VCaP (cell line): ENCODE measurements around the gene BSND.

Source experiments
- H3K27ac ChIP-seq: fragments of 450-650 bp; 2 replicates; pipeline ENCODE4 v1.5.1; 2017
- TF ChIP-seq, protein P1 (sequence below): fragments of 450-650 bp; conservative IDR thresholded peaks from 2 replicates; pipeline ENCODE4 v1.5.1; 2017; ENCODE audit warnings: mild to moderate bottlenecking, moderate library complexity

BSND gene

DNA sequence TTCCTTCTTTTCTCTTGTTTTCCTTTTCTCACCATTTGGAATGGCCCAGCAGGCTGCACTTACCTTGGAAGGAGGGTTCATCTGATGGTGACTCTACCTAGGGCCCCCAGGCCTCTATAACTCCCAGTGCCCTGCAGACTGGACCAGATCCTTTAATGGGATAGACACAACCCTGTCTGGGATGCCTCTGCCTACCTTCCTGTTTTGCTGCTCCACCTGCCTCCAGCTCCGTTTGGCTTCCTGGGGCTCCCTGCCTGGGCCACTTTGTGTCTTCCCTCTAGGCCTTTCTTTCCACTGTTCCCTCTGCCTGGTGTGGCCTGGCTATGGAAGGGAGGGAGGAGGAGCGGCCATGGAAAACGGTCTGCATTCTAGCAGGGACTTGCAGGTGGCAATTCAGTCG is 48.1 kb downstream of the BSND start:
- TF ChIP-seq, protein P1, sequence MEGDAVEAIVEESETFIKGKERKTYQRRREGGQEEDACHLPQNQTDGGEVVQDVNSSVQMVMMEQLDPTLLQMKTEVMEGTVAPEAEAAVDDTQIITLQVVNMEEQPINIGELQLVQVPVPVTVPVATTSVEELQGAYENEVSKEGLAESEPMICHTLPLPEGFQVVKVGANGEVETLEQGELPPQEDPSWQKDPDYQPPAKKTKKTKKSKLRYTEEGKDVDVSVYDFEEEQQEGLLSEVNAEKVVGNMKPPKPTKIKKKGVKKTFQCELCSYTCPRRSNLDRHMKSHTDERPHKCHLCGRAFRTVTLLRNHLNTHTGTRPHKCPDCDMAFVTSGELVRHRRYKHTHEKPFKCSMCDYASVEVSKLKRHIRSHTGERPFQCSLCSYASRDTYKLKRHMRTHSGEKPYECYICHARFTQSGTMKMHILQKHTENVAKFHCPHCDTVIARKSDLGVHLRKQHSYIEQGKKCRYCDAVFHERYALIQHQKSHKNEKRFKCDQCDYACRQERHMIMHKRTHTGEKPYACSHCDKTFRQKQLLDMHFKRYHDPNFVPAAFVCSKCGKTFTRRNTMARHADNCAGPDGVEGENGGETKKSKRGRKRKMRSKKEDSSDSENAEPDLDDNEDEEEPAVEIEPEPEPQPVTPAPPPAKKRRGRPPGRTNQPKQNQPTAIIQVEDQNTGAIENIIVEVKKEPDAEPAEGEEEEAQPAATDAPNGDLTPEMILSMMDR = no peak
- H3K27ac ChIP-seq = no peak overlapping the region

DNA sequence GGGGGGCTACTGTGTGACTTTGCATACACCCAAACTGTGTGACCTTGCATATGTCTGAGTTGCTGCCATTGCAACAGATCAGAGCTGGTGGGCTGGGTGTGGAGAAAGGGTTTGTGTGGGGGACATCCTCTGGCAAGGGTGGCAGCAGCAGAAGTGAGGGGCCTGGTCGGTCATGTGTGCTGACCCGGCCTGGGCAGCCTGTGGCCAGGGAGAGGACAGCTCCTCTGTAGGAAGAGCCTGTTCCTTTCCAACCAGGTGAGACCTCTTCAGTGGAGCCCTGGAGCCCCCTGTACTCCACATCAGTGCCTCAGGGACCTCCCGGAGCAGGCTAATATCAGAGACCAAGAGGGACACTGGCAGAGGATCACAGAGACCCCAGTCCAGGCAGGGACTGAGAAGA is 48.9 kb downstream of the BSND start:
- no peak overlapping the region for H3K27ac ChIP-seq
- TF ChIP-seq, protein P1 = no peak

DNA sequence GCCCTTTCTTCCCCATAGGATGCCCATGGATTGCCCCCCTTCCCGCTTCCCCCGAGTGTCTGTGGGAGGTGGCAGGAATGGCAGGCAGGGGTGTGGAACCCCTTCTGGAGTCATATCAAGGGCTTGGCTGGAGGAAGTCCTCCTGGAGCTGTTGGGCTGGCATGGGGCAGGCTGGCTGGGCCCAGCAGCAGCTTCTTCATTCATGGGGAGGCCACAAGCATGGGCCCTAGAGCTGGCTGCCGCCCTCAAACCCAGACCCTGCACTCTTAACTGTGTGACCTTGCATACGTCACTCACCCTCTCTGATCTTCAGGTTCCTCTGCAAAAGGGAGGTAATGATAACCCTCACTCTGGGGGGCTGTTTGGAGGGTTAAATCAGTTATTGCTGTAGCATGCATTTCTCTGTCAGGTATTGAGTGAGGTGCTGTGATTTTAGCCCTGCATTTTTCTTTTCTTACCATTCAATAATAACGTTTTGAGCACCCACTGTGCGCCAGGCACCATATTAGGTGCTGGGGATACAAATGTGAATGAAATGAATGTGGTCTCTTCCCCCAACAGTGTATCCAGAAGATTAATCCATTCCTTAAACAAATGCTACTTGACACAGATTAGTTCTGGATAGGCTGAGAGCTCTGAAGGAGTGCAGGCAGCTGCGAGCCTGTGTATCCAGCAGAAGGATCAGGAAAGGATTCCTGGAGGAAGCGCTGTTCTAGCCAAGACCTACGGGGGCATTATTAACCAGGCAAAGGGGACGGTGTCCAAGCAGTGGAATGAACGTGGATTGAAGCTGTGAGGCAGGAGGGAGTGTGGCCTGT is 49.9 kb downstream of the BSND start:
- TF ChIP-seq, protein P1 = no peak
- H3K27ac ChIP-seq = peak overlapping the region; percentile 64; the same call in 1 of the 2 replicates

DNA sequence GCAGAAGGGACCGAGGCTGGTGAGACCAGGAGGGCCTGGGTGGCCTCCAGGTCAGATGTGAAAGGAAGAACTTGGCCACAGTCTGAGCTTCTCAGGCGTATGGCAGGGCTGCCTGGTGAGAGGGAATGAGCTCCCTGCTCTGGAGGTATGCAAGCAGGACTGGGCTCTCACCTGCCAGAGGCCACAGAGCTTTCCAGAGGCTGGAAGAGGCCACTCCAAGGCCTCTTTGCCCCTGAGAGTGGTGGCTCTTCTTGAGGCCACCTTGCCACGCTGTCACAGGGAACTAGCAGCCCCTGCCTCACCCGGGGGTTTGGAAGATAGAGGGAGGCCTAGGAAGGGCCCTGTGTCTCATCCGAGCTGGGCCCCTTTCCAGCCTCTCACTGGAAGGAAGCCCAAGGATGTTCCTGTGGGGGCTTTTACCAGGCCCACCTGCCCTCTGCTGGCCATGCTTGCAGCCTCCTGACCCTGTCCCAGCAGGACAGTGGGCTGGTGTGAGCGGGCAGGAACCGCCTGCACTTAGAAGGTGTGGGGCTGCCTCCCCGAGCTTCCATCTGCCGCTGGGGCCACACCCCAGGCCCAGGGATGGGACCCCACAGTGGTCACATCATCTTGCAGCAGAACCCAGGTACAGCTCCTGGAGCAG is 50.7 kb downstream of the BSND start:
- TF ChIP-seq, protein P1 = no peak

DNA sequence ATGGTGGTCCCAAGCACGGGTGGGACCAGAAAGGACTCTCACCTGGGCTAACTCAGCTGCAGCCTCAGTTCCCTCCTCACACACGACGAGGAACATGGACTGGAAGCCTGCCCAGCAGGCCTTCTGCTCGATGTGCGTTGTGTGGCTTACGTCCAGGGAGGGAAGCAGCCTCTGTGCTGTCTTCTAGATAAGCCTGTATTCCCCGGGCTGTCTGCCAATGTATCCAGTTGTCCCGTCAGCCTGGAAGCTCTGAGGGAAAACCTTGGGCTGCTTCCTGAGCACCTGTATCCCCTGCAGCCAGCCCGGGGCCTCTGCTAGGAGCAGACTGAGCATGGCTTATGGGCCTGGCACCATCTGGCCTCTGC is 51.2 kb downstream of the BSND start:
- TF ChIP-seq, protein P1 = no peak
- H3K27ac ChIP-seq = peak overlapping the region; percentile 64

More for the DNA sequence above, 50.7 kb downstream of the BSND start:
- peak overlapping the region; percentile 64 for H3K27ac ChIP-seq

DNA sequence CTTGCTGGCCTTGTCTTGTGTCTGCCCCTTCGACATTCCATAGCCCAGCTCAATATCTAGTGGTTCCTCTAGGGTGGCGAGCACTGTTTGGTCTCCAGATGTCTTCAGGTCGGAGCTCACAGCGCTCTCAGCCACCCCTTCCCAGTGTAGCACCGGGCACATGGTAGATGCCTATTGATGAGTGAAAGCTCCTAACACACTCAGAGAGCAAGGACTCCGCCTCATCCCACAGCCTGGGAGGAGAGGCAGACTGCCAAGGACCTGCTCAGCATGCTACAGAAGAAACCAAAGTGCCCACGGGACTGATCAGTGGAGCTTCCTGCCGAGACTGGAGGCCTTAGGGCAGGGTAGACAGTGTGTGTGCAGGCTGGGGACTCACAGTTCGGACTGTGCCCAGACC is 51.5 kb downstream of the BSND start:
- TF ChIP-seq, protein P1 = no peak

DNA sequence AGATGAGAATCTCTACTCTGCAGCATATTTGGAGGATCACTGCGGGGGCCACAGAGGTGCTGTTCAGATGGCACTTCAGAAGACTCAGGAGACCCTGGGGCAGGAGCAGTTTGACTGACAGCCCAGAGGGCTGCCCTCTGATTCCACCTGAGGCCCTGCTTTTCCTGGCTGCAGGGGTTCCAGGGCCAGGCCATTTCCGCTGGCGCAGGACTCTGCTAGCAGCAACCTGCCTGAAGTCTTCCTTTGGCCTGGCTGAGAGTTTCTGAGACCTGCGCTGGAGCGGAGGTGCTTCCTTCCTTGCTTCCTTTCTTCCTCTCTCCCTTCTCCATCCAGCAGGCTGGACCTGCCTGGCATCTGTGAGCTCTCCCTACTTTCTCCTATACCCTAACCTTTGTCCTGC is 52.4 kb downstream of the BSND start:
- TF ChIP-seq, protein P1 = no peak
- peak overlapping the region; percentile 64; the same call in 1 of the 2 replicates for H3K27ac ChIP-seq

More for the DNA sequence above, 51.5 kb downstream of the BSND start:
- peak overlapping the region; percentile 64 for H3K27ac ChIP-seq
